Muscle of back (tissue), 13 donors: ENCODE measurements around the gene ALS2. TPM values are rescaled to one million over a fixed set of nuclear protein-coding genes. Genes with fewer than 3 reads are reported as not detected.
"Not testable (repeated sequence)": the region's sequence is repeated elsewhere in the genome, so short reads cannot be mapped to it uniquely, and the experiment has no call there.

Experiments
- DNase-seq, 3 donors: peaks; one replicate each; pipeline versions ENCODE4 v3.0.0 to v3.0.0-alpha.2; 2013
- long read RNA-seq, 9 donors: transcript quantifications; one replicate each; lab custom pipeline, GENCODE V29; 2026
- polyA plus RNA-seq, 10 donors: library from polyadenylated mRNA; unstranded; fragments of 120-200 nt; gene quantifications; one replicate each; pipeline ENCODE4 v1.2.1, GENCODE V29; 2013; ENCODE audit not compliant: insufficient read length in 10 of 10

Gene ALS2
- 10 to 100 TPM; 12.6 to 20.2 (median 17.6) TPM for polyA plus RNA-seq
- long read RNA-seq, donor 1, partial matches to known transcripts, result 0 of 2 reads
- long read RNA-seq, donor 1, other reads (novel, unspliced or antisense), result 0 of 2 reads
- long read RNA-seq, donor 2, partial matches to known transcripts, result 0 of 1 reads
- long read RNA-seq, donor 2, other reads (novel, unspliced or antisense), result 0 of 1 reads
- long read RNA-seq, donor 3, result 0 reads
- long read RNA-seq, donor 4, partial matches to known transcripts, result 6 of 7 reads
- long read RNA-seq, donor 4, other reads (novel, unspliced or antisense), result 0 of 7 reads
- long read RNA-seq, donor 5, partial matches to known transcripts, result 0 of 2 reads
- long read RNA-seq, donor 5, other reads (novel, unspliced or antisense), result 0 of 2 reads
- long read RNA-seq, donor 6, partial matches to known transcripts, result 0 of 1 reads
- long read RNA-seq, donor 6, other reads (novel, unspliced or antisense), result 0 of 1 reads
- long read RNA-seq, donor 7, partial matches to known transcripts, result 0 of 2 reads
- long read RNA-seq, donor 7, other reads (novel, unspliced or antisense), result 0 of 2 reads
- long read RNA-seq, donor 8, partial matches to known transcripts, result 0 of 2 reads
- long read RNA-seq, donor 8, other reads (novel, unspliced or antisense), result 0 of 2 reads
- long read RNA-seq, donor 9, partial matches to known transcripts, result 0 of 1 reads
- long read RNA-seq, donor 9, other reads (novel, unspliced or antisense), result 0 of 1 reads

GRCh38 chr2:201780674-201781493, at the start of gene ALS2:
TSS of gene ALS2 (minus strand) at chr2:201780933. CDS start at chr2:201768885, 12,048 bp downstream.
- peak; percentile 95 to 99 (median 98) for DNase-seq

GRCh38 chr2:201828220-201828619, 47.5 kb upstream of the ALS2 start:
- no peak for DNase-seq

GRCh38 chr2:201827621-201828020, 46.9 kb upstream of the ALS2 start:
- no peak for DNase-seq

- DNase-seq, result no peak
Observed at GRCh38 chr2:201824212-201824611, 43.5 kb upstream of the ALS2 start.

GRCh38 chr2:201821080-201821479, 40.3 kb upstream of the ALS2 start:
- DNase-seq, result no peak

- no peak for DNase-seq
Observed at GRCh38 chr2:201820383-201821007, 39.8 kb upstream of the ALS2 start.

GRCh38 chr2:201816657-201817575, 36.2 kb upstream of the ALS2 start:
- DNase-seq, result no peak

GRCh38 chr2:201813996-201814760, 33.4 kb upstream of the ALS2 start:
- peak; percentile 43 to 63 (median 44) for DNase-seq

- not testable (repeated sequence) for DNase-seq
Observed at GRCh38 chr2:201810604-201811003, 29.9 kb upstream of the ALS2 start.

GRCh38 chr2:201809633-201810032, 28.9 kb upstream of the ALS2 start:
- no peak for DNase-seq

GRCh38 chr2:201808027-201808426, 27.3 kb upstream of the ALS2 start:
- no peak for DNase-seq

- peak; percentile 73 to 90 (median 77) for DNase-seq
Observed at GRCh38 chr2:201807452-201807999, 26.8 kb upstream of the ALS2 start.

GRCh38 chr2:201806442-201807170, 25.9 kb upstream of the ALS2 start, which contains the start of gene CDK15:
TSS of gene CDK15 (plus strand) at chr2:201806537. CDS start at chr2:201806665, 128 bp downstream.
- DNase-seq, result peak; percentile 33 to 78 (median 38)

GRCh38 chr2:201798914-201799285, 18.2 kb upstream of the ALS2 start:
- not testable (repeated sequence) for DNase-seq

GRCh38 chr2:201798252-201798913, 17.6 kb upstream of the ALS2 start:
- peak in 2 of 3 donors; percentile 8 to 87 for DNase-seq

- peak in 2 of 3 donors; percentile 11 to 63 for DNase-seq
Observed at GRCh38 chr2:201797175-201797840, 16.6 kb upstream of the ALS2 start.

GRCh38 chr2:201796478-201796865, 15.7 kb upstream of the ALS2 start:
- no peak for DNase-seq
